NT2/D1 (cell line): Measurements from ENCODE around the gene REC114.

ENCODE experiments used
- SUZ12 ChIP-seq: IDR thresholded peaks from 2 replicates; pipeline ENCODE4 v1.6.1; 2011; ENCODE audit not compliant: insufficient read length, insufficient read depth; ENCODE audit errors: extremely low read depth
- YY1 ChIP-seq: IDR thresholded peaks from 2 replicates; pipeline ENCODE4 v1.6.1; 2011; ENCODE audit not compliant: insufficient read length, insufficient read depth
- ZNF274 ChIP-seq: IDR thresholded peaks from 2 replicates; pipeline ENCODE4 v1.6.1; 2011; ENCODE audit warnings: mild to moderate bottlenecking, low read depth, low read length

- TF ChIP-seq YY1 (no peak), SUZ12 (no peak), ZNF274 (no peak)
Measured at GRCh38 chr15:73457334-73457733, 14.4 kb downstream of the REC114 start.
